ENCODE measurements around the gene KCNJ6. TPM values are rescaled to one million over a fixed set of nuclear protein-coding genes. Genes with fewer than 3 reads are reported as not detected.

KCNJ6 gene
- total RNA-seq, 1 experiment from 2014 or later = 18.9 TPM

- DNase-seq (ENCODE audit: low read depth) = peak; percentile 36
Observed at GRCh38 chr21:37866027-37866426, 50.2 kb downstream of the KCNJ6 start.

- no peak for DNase-seq (ENCODE audit: low read depth)
Observed at GRCh38 chr21:37865156-37865555, 51.1 kb downstream of the KCNJ6 start.

- DNase-seq (ENCODE audit: low read depth) = peak; percentile 97
Observed at GRCh38 chr21:37863842-37864241, 52.4 kb downstream of the KCNJ6 start.

GRCh38 chr21:37862536-37862935, 53.7 kb downstream of the KCNJ6 start:
- DNase-seq (ENCODE audit: low read depth) = peak; percentile 78

- no peak for DNase-seq (ENCODE audit: low read depth)
Observed at GRCh38 chr21:37861561-37861960, 54.7 kb downstream of the KCNJ6 start.

GRCh38 chr21:37860416-37860815, 55.8 kb downstream of the KCNJ6 start:
- no peak for DNase-seq (ENCODE audit: low read depth)

GRCh38 chr21:37855647-37856625, 60.3 kb downstream of the KCNJ6 start:
- peak; percentile 95 for DNase-seq (ENCODE audit: low read depth)

GRCh38 chr21:37855271-37855646, 61.0 kb downstream of the KCNJ6 start:
- no peak for DNase-seq (ENCODE audit: low read depth)

GRCh38 chr21:37849506-37850102, 66.7 kb downstream of the KCNJ6 start:
- peak; percentile 95 for DNase-seq (ENCODE audit: low read depth)

- DNase-seq (ENCODE audit: low read depth) = peak; percentile 95
Observed at GRCh38 chr21:37848721-37849490, 67.4 kb downstream of the KCNJ6 start.

GRCh38 chr21:37845535-37845934, 70.7 kb downstream of the KCNJ6 start:
- no peak for DNase-seq (ENCODE audit: low read depth)

GRCh38 chr21:37843191-37843590, 73.1 kb downstream of the KCNJ6 start:
- DNase-seq (ENCODE audit: low read depth) = no peak

GRCh38 chr21:37842163-37842919, 73.9 kb downstream of the KCNJ6 start:
- DNase-seq (ENCODE audit: low read depth) = no peak

GRCh38 chr21:37837381-37837780, 78.9 kb downstream of the KCNJ6 start:
- no peak for DNase-seq (ENCODE audit: low read depth)

GRCh38 chr21:37835481-37835880, 80.8 kb downstream of the KCNJ6 start:
- DNase-seq (ENCODE audit: low read depth) = no peak

- no peak for DNase-seq (ENCODE audit: low read depth)
Observed at GRCh38 chr21:37833301-37833700, 83.0 kb downstream of the KCNJ6 start.

GRCh38 chr21:37829447-37829846, 86.8 kb downstream of the KCNJ6 start:
- DNase-seq (ENCODE audit: low read depth) = peak; percentile 95

- DNase-seq (ENCODE audit: low read depth) = peak; percentile 83
Observed at GRCh38 chr21:37828991-37829390, 87.3 kb downstream of the KCNJ6 start.

GRCh38 chr21:37828556-37828955, 87.7 kb downstream of the KCNJ6 start:
- DNase-seq (ENCODE audit: low read depth) = no peak

- no peak for DNase-seq (ENCODE audit: low read depth)
Observed at GRCh38 chr21:37827913-37828312, 88.3 kb downstream of the KCNJ6 start.

GRCh38 chr21:37821786-37822450, 94.3 kb downstream of the KCNJ6 start:
- peak; percentile 52 for DNase-seq (ENCODE audit: low read depth)
